ENCODE data around the gene PRAC1.

GRCh38 chr17:48723423-48724250, 1.3 kb upstream of the PRAC1 start:
- TF ChIP-seq CTCF (IDR thresholded peaks at IDR 0.05) (no peak), ZNF671 (CRISPR knock-in tag; IDR thresholded peaks at IDR 0.05) (no peak), ZBTB43 (CRISPR knock-in tag; IDR thresholded peaks at IDR 0.05) (no peak), SMAD3 (CRISPR knock-in tag; IDR thresholded peaks at IDR 0.05; ENCODE audit: borderline replicate concordance) (no peak), NFYB (CRISPR knock-in tag; conservative IDR thresholded peaks at IDR 0.05; ENCODE audit: low read depth) (no peak), NR2C2 (CRISPR knock-in tag; IDR thresholded peaks at IDR 0.05) (no peak), ATF3 (CRISPR knock-in tag; conservative IDR thresholded peaks at IDR 0.05) (no peak), CREB1 (CRISPR knock-in tag; IDR thresholded peaks at IDR 0.05) (no peak)
